ENCODE measurements around the gene PPP1R26. TPM values are rescaled to one million over a fixed set of nuclear protein-coding genes. Genes with fewer than 3 reads are reported as not detected.

PPP1R26 gene
- total RNA-seq, 1 experiment from 2014 or later: 0.22 TPM

GRCh38 chr9:135498381-135499126 lies 19.0 kb downstream of the PPP1R26 start:
- no peak overlapping the region for H3K4me3 ChIP-seq (ENCODE audit: low read length)
- no peak overlapping the region for H2AFZ ChIP-seq (ENCODE audit: low read length)
- H3K9me2 ChIP-seq (replicated peaks; ENCODE audit: insufficient read depth, low read length): no peaks in the 10 kb centered on the region
- no peak overlapping the region for H3K4me2 ChIP-seq (ENCODE audit: low read depth, low read length, poor library complexity, severe bottlenecking)
- H3K36me3 ChIP-seq (ENCODE audit: insufficient read depth, low read length): peaks cover 4% of the 10 kb centered on the region
- peaks cover 22% of the 10 kb centered on the region for H3K79me2 ChIP-seq (ENCODE audit: low read length)
- no peaks in the 10 kb centered on the region for H3K9me3 ChIP-seq (ENCODE audit: low read length)
- no peak for DNase-seq
- peaks cover 23% of the 10 kb centered on the region for H4K20me1 ChIP-seq (ENCODE audit: insufficient read depth, low read depth, low read length)
- no peak overlapping the region for H3K27ac ChIP-seq (ENCODE audit: low read length)
- H3K27me3 ChIP-seq (ENCODE audit: low read length): no peaks in the 10 kb centered on the region
- peaks cover 23% of the 10 kb centered on the region for H3K4me1 ChIP-seq (ENCODE audit: low read length)
- H3K9ac ChIP-seq (ENCODE audit: low read length): no peak overlapping the region

GRCh38 chr9:135499326-135500070 lies 19.9 kb downstream of the PPP1R26 start:
- Histone ChIP-seq H4K20me1 (ENCODE audit: insufficient read depth, low read depth, low read length) (peaks cover 32% of the 10 kb centered on the region), H3K4me1 (ENCODE audit: low read length) (peaks cover 23% of the 10 kb centered on the region), H3K79me2 (ENCODE audit: low read length) (peaks cover 22% of the 10 kb centered on the region), H3K9me2 (replicated peaks; ENCODE audit: insufficient read depth, low read length) (no peaks in the 10 kb centered on the region), H3K4me3 (ENCODE audit: low read length) (peak overlapping the region; percentile 98), H3K9ac (ENCODE audit: low read length) (peak overlapping the region; percentile 99), H3K4me2 (ENCODE audit: low read depth, low read length, poor library complexity, severe bottlenecking) (peak overlapping the region; percentile 98), H3K9me3 (ENCODE audit: low read length) (no peaks in the 10 kb centered on the region), H3K27ac (ENCODE audit: low read length) (no peak overlapping the region), H2AFZ (ENCODE audit: low read length) (peak overlapping the region; percentile 92), H3K27me3 (ENCODE audit: low read length) (no peaks in the 10 kb centered on the region), H3K36me3 (ENCODE audit: insufficient read depth, low read length) (peaks cover 4% of the 10 kb centered on the region)
- DNase-seq: peak; percentile 87

- Histone ChIP-seq H3K27ac (ENCODE audit: low read length) (no peak overlapping the region), H3K36me3 (ENCODE audit: insufficient read depth, low read length) (peaks cover 8% of the 10 kb centered on the region), H3K9me3 (ENCODE audit: low read length) (no peaks in the 10 kb centered on the region), H3K4me2 (ENCODE audit: low read depth, low read length, poor library complexity, severe bottlenecking) (peak overlapping the region; percentile 98), H3K9me2 (replicated peaks; ENCODE audit: insufficient read depth, low read length) (no peaks in the 10 kb centered on the region), H4K20me1 (ENCODE audit: insufficient read depth, low read depth, low read length) (peaks cover 33% of the 10 kb centered on the region), H3K79me2 (ENCODE audit: low read length) (peaks cover 22% of the 10 kb centered on the region), H3K4me1 (ENCODE audit: low read length) (peaks cover 23% of the 10 kb centered on the region), H3K9ac (ENCODE audit: low read length) (peak overlapping the region; percentile 99), H2AFZ (ENCODE audit: low read length) (peak overlapping the region; percentile 92), H3K4me3 (ENCODE audit: low read length) (peak overlapping the region; percentile 98), H3K27me3 (ENCODE audit: low read length) (no peaks in the 10 kb centered on the region)
- no peak for DNase-seq
Measured at GRCh38 chr9:135500071-135500524, 20.5 kb downstream of the PPP1R26 start.

GRCh38 chr9:135500525-135501260 lies 21.1 kb downstream of the PPP1R26 start, which contains the start of gene MRPS2:
Gene MRPS2 (plus strand): TSS chr9:135500682. CDS start chr9:135500711, 29 bp downstream.
- Histone ChIP-seq H3K4me3 (ENCODE audit: low read length) (peak within 1 kb of the TSS; percentile 98), H3K9me3 (ENCODE audit: low read length) (no peaks in the 10 kb centered on the region), H3K79me2 (ENCODE audit: low read length) (peaks cover 22% of the 10 kb centered on the region), H3K9me2 (replicated peaks; ENCODE audit: insufficient read depth, low read length) (no peaks in the 10 kb centered on the region), H3K27ac (ENCODE audit: low read length) (peak within 1 kb of the TSS; percentile 54), H3K4me2 (ENCODE audit: low read depth, low read length, poor library complexity, severe bottlenecking) (peak within 1 kb of the TSS; percentile 98), H2AFZ (ENCODE audit: low read length) (peak within 1 kb of the TSS; percentile 92), H4K20me1 (ENCODE audit: insufficient read depth, low read depth, low read length) (peaks cover 36% of the 10 kb centered on the region), H3K4me1 (ENCODE audit: low read length) (peaks cover 23% of the 10 kb centered on the region), H3K27me3 (ENCODE audit: low read length) (no peaks in the 10 kb centered on the region), H3K9ac (ENCODE audit: low read length) (peak within 1 kb of the TSS; percentile 99), H3K36me3 (ENCODE audit: insufficient read depth, low read length) (peaks cover 8% of the 10 kb centered on the region)
- DNase-seq: peak; percentile 95

- DNase-seq: no peak
Measured at GRCh38 chr9:135501261-135502167, 21.9 kb downstream of the PPP1R26 start.

GRCh38 chr9:135502168-135502872 lies 22.7 kb downstream of the PPP1R26 start:
- Histone ChIP-seq H3K27me3 (ENCODE audit: low read length) (no peaks in the 10 kb centered on the region), H2AFZ (ENCODE audit: low read length) (no peak overlapping the region), H3K4me1 (ENCODE audit: low read length) (peaks cover 23% of the 10 kb centered on the region), H3K4me3 (ENCODE audit: low read length) (peak overlapping the region; percentile 98), H3K9me3 (ENCODE audit: low read length) (no peaks in the 10 kb centered on the region), H3K36me3 (ENCODE audit: insufficient read depth, low read length) (peaks cover 8% of the 10 kb centered on the region), H3K27ac (ENCODE audit: low read length) (no peak overlapping the region), H3K4me2 (ENCODE audit: low read depth, low read length, poor library complexity, severe bottlenecking) (peak overlapping the region; percentile 98), H3K9ac (ENCODE audit: low read length) (peak overlapping the region; percentile 99), H4K20me1 (ENCODE audit: insufficient read depth, low read depth, low read length) (peaks cover 36% of the 10 kb centered on the region), H3K9me2 (replicated peaks; ENCODE audit: insufficient read depth, low read length) (no peaks in the 10 kb centered on the region), H3K79me2 (ENCODE audit: low read length) (peaks cover 22% of the 10 kb centered on the region)
- no peak for DNase-seq

More at GRCh38 chr9:135501261-135502167, 21.9 kb downstream of the PPP1R26 start:
- peaks cover 22% of the 10 kb centered on the region for H3K79me2 ChIP-seq (ENCODE audit: low read length)
- no peaks in the 10 kb centered on the region for H3K9me3 ChIP-seq (ENCODE audit: low read length)
- H3K4me1 ChIP-seq (ENCODE audit: low read length): peaks cover 23% of the 10 kb centered on the region
- no peaks in the 10 kb centered on the region for H3K27me3 ChIP-seq (ENCODE audit: low read length)
- H3K27ac ChIP-seq (ENCODE audit: low read length): no peak overlapping the region
- H3K36me3 ChIP-seq (ENCODE audit: insufficient read depth, low read length): peaks cover 8% of the 10 kb centered on the region
- peak overlapping the region; percentile 99 for H3K9ac ChIP-seq (ENCODE audit: low read length)
- peak overlapping the region; percentile 98 for H3K4me3 ChIP-seq (ENCODE audit: low read length)
- peaks cover 36% of the 10 kb centered on the region for H4K20me1 ChIP-seq (ENCODE audit: insufficient read depth, low read depth, low read length)
- no peaks in the 10 kb centered on the region for H3K9me2 ChIP-seq (replicated peaks; ENCODE audit: insufficient read depth, low read length)
- H2AFZ ChIP-seq (ENCODE audit: low read length): peak overlapping the region; percentile 50; the same call in 1 of the 2 replicates
- peak overlapping the region; percentile 98 for H3K4me2 ChIP-seq (ENCODE audit: low read depth, low read length, poor library complexity, severe bottlenecking)

- Histone ChIP-seq H3K27me3 (ENCODE audit: low read length) (no peaks in the 10 kb centered on the region), H4K20me1 (ENCODE audit: insufficient read depth, low read depth, low read length) (peaks cover 36% of the 10 kb centered on the region), H3K79me2 (ENCODE audit: low read length) (peaks cover 22% of the 10 kb centered on the region), H3K9me3 (ENCODE audit: low read length) (no peaks in the 10 kb centered on the region; the same call in 1 of the 2 replicates), H3K9ac (ENCODE audit: low read length) (no peak overlapping the region), H2AFZ (ENCODE audit: low read length) (no peak overlapping the region), H3K27ac (ENCODE audit: low read length) (no peak overlapping the region), H3K4me3 (ENCODE audit: low read length) (no peak overlapping the region), H3K4me1 (ENCODE audit: low read length) (peaks cover 23% of the 10 kb centered on the region), H3K9me2 (replicated peaks; ENCODE audit: insufficient read depth, low read length) (no peaks in the 10 kb centered on the region), H3K4me2 (ENCODE audit: low read depth, low read length, poor library complexity, severe bottlenecking) (no peak overlapping the region), H3K36me3 (ENCODE audit: insufficient read depth, low read length) (peaks cover 8% of the 10 kb centered on the region)
- DNase-seq: no peak
Measured at GRCh38 chr9:135502873-135503321, 23.3 kb downstream of the PPP1R26 start.
